OCI-LY3 (cell line): ENCODE results near the gene FOXP3.

Experiments used
- EZH2phosphoT487 ChIP-seq: fragments of 200-600 bp; shearing (Covaris generic); IDR thresholded peaks from 2 replicates; pipeline ENCODE4 v1.6.1; 2018; ENCODE audit warnings: antibody characterized with exemption, mixed run types, low read depth
- TF ChIP-seq, protein P1 (sequence below): fragments of 200-600, 300-600 bp; sonication (generic); IDR thresholded peaks from 2 replicates; pipeline ENCODE4 v1.5.1; 2014; ENCODE audit warnings: antibody characterized with exemption, low read length, low read depth

DNA sequence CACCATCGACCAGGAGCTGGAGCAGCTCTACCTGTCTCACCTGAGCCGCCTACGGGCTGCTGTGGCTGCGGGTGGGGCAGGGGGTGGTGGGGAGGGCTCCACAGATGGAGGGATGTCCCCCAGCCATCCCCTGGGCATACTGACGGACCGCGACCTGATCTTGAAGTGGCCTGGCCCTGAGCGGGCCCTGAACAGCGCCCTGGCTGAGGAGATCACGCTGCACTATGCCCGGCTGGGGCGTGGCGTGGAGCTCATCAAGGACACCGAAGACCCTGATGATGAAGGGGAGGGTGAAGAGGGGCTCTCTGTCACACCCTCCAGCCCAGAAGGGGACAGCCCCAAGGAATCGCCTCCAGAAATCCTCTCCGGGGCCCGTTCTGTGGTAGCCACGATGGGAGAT is 21.6 kb upstream of the FOXP3 start:
- TF ChIP-seq, protein P1, sequence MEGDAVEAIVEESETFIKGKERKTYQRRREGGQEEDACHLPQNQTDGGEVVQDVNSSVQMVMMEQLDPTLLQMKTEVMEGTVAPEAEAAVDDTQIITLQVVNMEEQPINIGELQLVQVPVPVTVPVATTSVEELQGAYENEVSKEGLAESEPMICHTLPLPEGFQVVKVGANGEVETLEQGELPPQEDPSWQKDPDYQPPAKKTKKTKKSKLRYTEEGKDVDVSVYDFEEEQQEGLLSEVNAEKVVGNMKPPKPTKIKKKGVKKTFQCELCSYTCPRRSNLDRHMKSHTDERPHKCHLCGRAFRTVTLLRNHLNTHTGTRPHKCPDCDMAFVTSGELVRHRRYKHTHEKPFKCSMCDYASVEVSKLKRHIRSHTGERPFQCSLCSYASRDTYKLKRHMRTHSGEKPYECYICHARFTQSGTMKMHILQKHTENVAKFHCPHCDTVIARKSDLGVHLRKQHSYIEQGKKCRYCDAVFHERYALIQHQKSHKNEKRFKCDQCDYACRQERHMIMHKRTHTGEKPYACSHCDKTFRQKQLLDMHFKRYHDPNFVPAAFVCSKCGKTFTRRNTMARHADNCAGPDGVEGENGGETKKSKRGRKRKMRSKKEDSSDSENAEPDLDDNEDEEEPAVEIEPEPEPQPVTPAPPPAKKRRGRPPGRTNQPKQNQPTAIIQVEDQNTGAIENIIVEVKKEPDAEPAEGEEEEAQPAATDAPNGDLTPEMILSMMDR: no peak
- no peak for TF ChIP-seq EZH2phosphoT487
